H1 (cell line): ENCODE data around the gene RPA3. TPM values are rescaled to one million over a fixed set of nuclear protein-coding genes. Genes with fewer than 3 reads are reported as not detected.

ENCODE experiments used
- CTCF ChIA-PET: fragments of 300-600 bp; sonication (Branson Sonifier 250); formaldehyde crosslinking; loops from one replicate; lab custom pipeline; 2021; ENCODE audit not compliant: partially characterized antibody; lab: Charles Lee
- POLR2A ChIA-PET: fragments of 300-600 bp; sonication (Branson Sonifier 250); formaldehyde crosslinking; loops from one replicate; lab custom pipeline; 2021; ENCODE audit warnings: inconsistent platforms; ENCODE audit not compliant: partially characterized antibody; lab: Charles Lee
- DNase-seq, 2 experiments: peaks; one replicate each; pipeline versions ENCODE4 v3.0.0 to v3.0.0-alpha.2; 2010 to 2022; ENCODE audit warnings: low spot score in 2 of 2, low read depth in 1 of 2, mixed read lengths in 1 of 2
- FAIRE-seq: peaks from 2 replicates; lab custom pipeline; 2011; peaks lifted over from hg19 to GRCh38; lab: Jason Lieb, UNC
- H2AFZ ChIP-seq: 2 replicates; pipeline ENCODE4 v1.8.1; 2012; ENCODE audit warnings: low read length, inconsistent platforms
- H2AK5ac ChIP-seq: 2 replicates; pipeline ENCODE4 v1.6.1; 2013; ENCODE audit warnings: low read depth, low read length
- H2BK120ac ChIP-seq: replicated peaks from 2 replicates; pipeline ENCODE3; 2013; ENCODE audit warnings: low read depth, low read length, inconsistent platforms
- H2BK12ac ChIP-seq: 2 replicates; pipeline ENCODE4 v1.6.1; 2013; ENCODE audit warnings: low read depth, low read length
- H2BK15ac ChIP-seq: 2 replicates; pipeline ENCODE4 v1.6.1; 2013; ENCODE audit warnings: low read length
- H2BK20ac ChIP-seq: 2 replicates; pipeline ENCODE4 v1.6.1; 2013; ENCODE audit warnings: low read length
- H2BK5ac ChIP-seq: 2 replicates; pipeline ENCODE4 v1.6.1; 2013; ENCODE audit warnings: low read depth, low read length
- H3K14ac ChIP-seq: 2 replicates; pipeline ENCODE4 v1.6.1; 2013; ENCODE audit warnings: inconsistent platforms; ENCODE audit not compliant: insufficient read length
- H3K18ac ChIP-seq: 2 replicates; pipeline ENCODE4 v1.6.1; 2013; ENCODE audit warnings: low read length; ENCODE audit errors: extremely low read depth
- H3K23ac ChIP-seq: 2 replicates; pipeline ENCODE4 v1.6.1; 2013; ENCODE audit warnings: inconsistent platforms; ENCODE audit not compliant: insufficient read length
- H3K23me2 ChIP-seq: 2 replicates; pipeline ENCODE4 v1.6.1; 2013; ENCODE audit warnings: low read depth, low read length
- H3K27ac ChIP-seq: 2 replicates; pipeline ENCODE4 v1.6.1; 2011; ENCODE audit warnings: low read depth, low read length, inconsistent platforms
- H3K27me3 ChIP-seq, 4 experiments: replicated peaks in 1 of 4; 1 replicate in 1 of 4; 2 replicates in 3 of 4; pipeline versions ENCODE4 v1.6.1 to v1.8.1; 2011 to 2013; ENCODE audit warnings: low read length in 3 of 4, mild to moderate bottlenecking in 3 of 4, inconsistent platforms in 2 of 4, mixed read lengths in 2 of 4, moderate library complexity in 1 of 4; ENCODE audit not compliant: control insufficient read depth in 3 of 4, insufficient read depth in 3 of 4; ENCODE audit errors: extremely low read depth in 1 of 4
- H3K36me3 ChIP-seq, 4 experiments: 2 replicates each; pipeline versions ENCODE4 v1.6.1 to v1.8.1; 2011 to 2013; ENCODE audit warnings: mild to moderate bottlenecking in 4 of 4, low read length in 3 of 4, moderate library complexity in 2 of 4, control low read depth in 1 of 4, inconsistent platforms in 1 of 4; ENCODE audit not compliant: insufficient read depth in 4 of 4, control insufficient read depth in 2 of 4
- H3K4ac ChIP-seq: replicated peaks from 2 replicates; pipeline ENCODE3; 2013; ENCODE audit warnings: low read length, low read depth, mixed read lengths, inconsistent platforms; ENCODE audit not compliant: insufficient read length
- H3K4me1 ChIP-seq, 4 experiments: replicated peaks in 1 of 4; 1 replicate in 1 of 4; 2 replicates in 3 of 4; pipeline versions ENCODE4 v1.6.1 to v1.8.1; 2011 to 2013; ENCODE audit warnings: low read length in 3 of 4, inconsistent platforms in 2 of 4, mixed read lengths in 1 of 4; ENCODE audit not compliant: insufficient read depth in 4 of 4, control insufficient read depth in 3 of 4
- H3K4me2 ChIP-seq, 2 experiments: 2 replicates each; pipeline versions ENCODE4 v1.6.1 to v1.8.1; 2011 to 2013; ENCODE audit warnings: low read depth in 2 of 2, low read length in 2 of 2, control low read depth in 1 of 2, inconsistent platforms in 1 of 2, mild to moderate bottlenecking in 1 of 2; ENCODE audit not compliant: insufficient read depth in 1 of 2
- H3K4me3 ChIP-seq, 4 experiments: fragments of 200-600, 300-600 bp in 1 of 4; sonication (generic), shearing (Covaris generic), sonication (Bioruptor Twin) in 1 of 4; 2 replicates each; pipeline versions ENCODE4 v1.5.1 to v1.8.1; 2011 to 2016; ENCODE audit warnings: low read length in 4 of 4, low read depth in 3 of 4, control low read depth in 2 of 4, inconsistent platforms in 2 of 4, mild to moderate bottlenecking in 2 of 4, mixed read lengths in 1 of 4, moderate library complexity in 1 of 4; ENCODE audit not compliant: insufficient read depth in 2 of 4; ENCODE audit errors: extremely low read depth in 1 of 4
- H3K56ac ChIP-seq: replicated peaks from 2 replicates; pipeline ENCODE3; 2013; ENCODE audit warnings: low read depth, mild to moderate bottlenecking, mixed read lengths, low read length, inconsistent platforms; ENCODE audit not compliant: insufficient read length
- H3K79me1 ChIP-seq: 2 replicates; pipeline ENCODE4 v1.6.1; 2013; ENCODE audit warnings: low read depth, low read length, control low read depth
- H3K79me2 ChIP-seq, 2 experiments: 2 replicates each; pipeline versions ENCODE4 v1.6.1 to v1.8.1; 2012 to 2013; ENCODE audit warnings: low read length in 2 of 2, mild to moderate bottlenecking in 2 of 2, inconsistent platforms in 1 of 2; ENCODE audit not compliant: insufficient read depth in 2 of 2, control insufficient read depth in 1 of 2
- H3K9ac ChIP-seq, 4 experiments: replicated peaks in 1 of 4; 1 replicate in 1 of 4; 2 replicates in 3 of 4; pipeline versions ENCODE4 v1.6.1 to v1.8.1; 2011 to 2013; ENCODE audit warnings: low read depth in 3 of 4, low read length in 3 of 4, control low read depth in 2 of 4, mild to moderate bottlenecking in 2 of 4, moderate library complexity in 2 of 4, inconsistent platforms in 1 of 4; ENCODE audit errors: extremely low read depth in 1 of 4
- H3K9me3 ChIP-seq, 2 experiments: 2 replicates each; pipeline versions ENCODE4 v1.6.1 to v1.8.1; 2012 to 2013; ENCODE audit warnings: mild to moderate bottlenecking in 2 of 2, moderate library complexity in 2 of 2, control low read depth in 1 of 2, inconsistent platforms in 1 of 2, low read depth in 1 of 2, low read length in 1 of 2, mixed read lengths in 1 of 2; ENCODE audit not compliant: insufficient read depth in 2 of 2
- H4K20me1 ChIP-seq, 2 experiments: replicated peaks in 1 of 2; 2 replicates each; pipeline versions ENCODE3 to v1.8.1; 2011 to 2013; ENCODE audit warnings: inconsistent platforms in 2 of 2, low read length in 2 of 2, mild to moderate bottlenecking in 1 of 2; ENCODE audit not compliant: insufficient read depth in 2 of 2, control insufficient read depth in 1 of 2
- H4K5ac ChIP-seq: 2 replicates; pipeline ENCODE4 v1.6.1; 2013; ENCODE audit warnings: low read length, low read depth, mixed read lengths, inconsistent platforms; ENCODE audit not compliant: insufficient read length
- H4K8ac ChIP-seq: 2 replicates; pipeline ENCODE4 v1.8.0; 2013; ENCODE audit warnings: mild to moderate bottlenecking, moderate library complexity, low read length, inconsistent platforms; ENCODE audit not compliant: insufficient read depth; ENCODE audit errors: extremely low read depth
- H4K91ac ChIP-seq: replicated peaks from 2 replicates; pipeline ENCODE3; 2013; ENCODE audit warnings: low read length, mixed read lengths, inconsistent platforms; ENCODE audit not compliant: insufficient read length
- CHD1 ChIP-seq: IDR thresholded peaks from 2 replicates; pipeline ENCODE4 v1.6.1; 2012; ENCODE audit warnings: low read depth, low read length, improper control_type of control experiment
- MAFK ChIP-seq: IDR thresholded peaks from 2 replicates; pipeline ENCODE4 v1.6.1; 2012; ENCODE audit warnings: low read depth, mild to moderate bottlenecking, improper control_type of control experiment, low read length
- POLR2AphosphoS5 ChIP-seq: IDR thresholded peaks from 2 replicates; pipeline ENCODE4 v1.6.1; 2011; ENCODE audit warnings: low read depth, low read length
- POU5F1 ChIP-seq: IDR thresholded peaks from 2 replicates; pipeline ENCODE4 v1.6.1; 2011; ENCODE audit warnings: low read depth, mild to moderate bottlenecking, low read length, moderate library complexity
- WGBS, 2 experiments: shearing (Covaris generic) in 1 of 2; methylation state at CpG; one replicate each; pipeline versions ENCODE4 v1.1.6 to v1.1.7; 2013 to 2015; ENCODE audit warnings: low lambda C conversion rate in 2 of 2, mixed read lengths in 2 of 2, inconsistent platforms in 1 of 2, low coverage in 1 of 2, missing lambda C conversion rate in 1 of 2; ENCODE audit not compliant: insufficient replicate concordance in 2 of 2, insufficient coverage in 1 of 2, insufficient read length in 1 of 2; ENCODE audit errors: extremely low coverage in 1 of 2, missing lambda C conversion rate in 1 of 2; 5-methylcytosine and 5-hydroxymethylcytosine counted together
- polyA plus RNA-seq, 7 experiments: library from polyadenylated mRNA; depleted of rRNA in 3 of 7; stranded (reverse) in 5 of 7; unstranded in 2 of 7; fragments of >200 nt in 5 of 7; fragments of 200-250 nt in 2 of 7; gene quantifications; 1 replicate in 5 of 7; 2 replicates in 1 of 7; 4 replicates in 1 of 7; pipeline versions ENCODE4 v1.2.1 to v1.2.3, GENCODE V29; 2011 to 2013; ENCODE audit warnings: missing spikeins in 2 of 7, mixed read lengths in 2 of 7
- total RNA-seq: library from RNA; stranded (reverse); fragmentation: NEBNext Ultra II Directional; extraction: Animal tissue kit (Norgen Biotek cat#: 25700); gene quantifications from 2 replicates; pipeline ENCODE4 v1.2.1, GENCODE V29; 2021
- TF ChIP-seq, protein P1 (sequence below): IDR thresholded peaks from 2 replicates; pipeline ENCODE4 v1.6.1; 2012; ENCODE audit warnings: inconsistent platforms
- TF ChIP-seq, protein P2 (sequence below): IDR thresholded peaks from 2 replicates; pipeline ENCODE4 v1.6.1; 2011; ENCODE audit warnings: low read length, improper control_type of control experiment

The RPA3 gene
- total and polyA plus RNA-seq, 2 of the 8 experiments (the other 6 are each of a cell fraction or from before 2014, with no cell fraction given) = 60.2 to 105 TPM

GRCh38 chr7:7682861-7683260 is 35.5 kb downstream of the RPA3 start:
- no peak for FAIRE-seq
- Histone ChIP-seq H2BK20ac (no peak overlapping the region), H3K27me3 (no peaks in the 10 kb centered on the region), H2AFZ (no peak overlapping the region), H2AK5ac (no peak overlapping the region), H4K8ac (no peak overlapping the region)
- TF ChIP-seq CHD1 = no peak
- TF ChIP-seq, protein P1, sequence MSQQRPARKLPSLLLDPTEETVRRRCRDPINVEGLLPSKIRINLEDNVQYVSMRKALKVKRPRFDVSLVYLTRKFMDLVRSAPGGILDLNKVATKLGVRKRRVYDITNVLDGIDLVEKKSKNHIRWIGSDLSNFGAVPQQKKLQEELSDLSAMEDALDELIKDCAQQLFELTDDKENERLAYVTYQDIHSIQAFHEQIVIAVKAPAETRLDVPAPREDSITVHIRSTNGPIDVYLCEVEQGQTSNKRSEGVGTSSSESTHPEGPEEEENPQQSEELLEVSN = no peak
- TF ChIP-seq, protein P2, sequence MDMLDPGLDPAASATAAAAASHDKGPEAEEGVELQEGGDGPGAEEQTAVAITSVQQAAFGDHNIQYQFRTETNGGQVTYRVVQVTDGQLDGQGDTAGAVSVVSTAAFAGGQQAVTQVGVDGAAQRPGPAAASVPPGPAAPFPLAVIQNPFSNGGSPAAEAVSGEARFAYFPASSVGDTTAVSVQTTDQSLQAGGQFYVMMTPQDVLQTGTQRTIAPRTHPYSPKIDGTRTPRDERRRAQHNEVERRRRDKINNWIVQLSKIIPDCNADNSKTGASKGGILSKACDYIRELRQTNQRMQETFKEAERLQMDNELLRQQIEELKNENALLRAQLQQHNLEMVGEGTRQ = no peak
- TF ChIP-seq POU5F1 = no peak
- TF ChIP-seq POLR2AphosphoS5 = no peak
- no peak for TF ChIP-seq MAFK
- TF ChIP-seq, all 59 proteins: peak for 0
- H3K9ac ChIP-seq = no peak overlapping the region
- no peaks in the 10 kb centered on the region for H3K36me3 ChIP-seq
- no peak overlapping the region for H2BK5ac ChIP-seq
- peaks cover 0 to 2% of the 10 kb centered on the region in 2 experiments; a peak in 1 of 4 replicates for H3K9me3 ChIP-seq
- H3K4me2 ChIP-seq = no peak overlapping the region
- H4K20me1 ChIP-seq = no peaks in the 10 kb centered on the region
- no peak overlapping the region for H3K27ac ChIP-seq
- no peak for DNase-seq
- ChIA-PET POLR2A (no interaction called here), CTCF (no interaction called here)
- no peak overlapping the region for H3K23ac ChIP-seq
- no peak overlapping the region for H3K4me3 ChIP-seq
- no peak overlapping the region for H4K5ac ChIP-seq
- WGBS, 2 experiments = 92% methylated on average over 5 of the region's 5 CpGs; no CpG with 5 or more reads in 1 of the 2 experiments
- H3K4me1 ChIP-seq = no peaks in the 10 kb centered on the region
- no peak overlapping the region for H2BK120ac ChIP-seq
- no peak overlapping the region for H3K14ac ChIP-seq
- H3K23me2 ChIP-seq = no peaks in the 10 kb centered on the region
- H2BK15ac ChIP-seq = no peak overlapping the region
- no peak overlapping the region for H4K91ac ChIP-seq
- H3K79me2 ChIP-seq = no peaks in the 10 kb centered on the region
- no peak overlapping the region for H3K56ac ChIP-seq
- no peak overlapping the region for H3K18ac ChIP-seq
- no peak overlapping the region for H2BK12ac ChIP-seq
- H3K79me1 ChIP-seq = no peaks in the 10 kb centered on the region
- H3K4ac ChIP-seq = no peak overlapping the region
